HG02763 (cell line): ENCODE measurements around the gene MYO1B.

Source experiments
- ATAC-seq: cut with Tn5 transposase; IDR thresholded peaks from one replicate; pipeline ENCODE4 v1.9.1; 2021; ENCODE audit warnings: mild to moderate bottlenecking, moderate library complexity; ENCODE audit not compliant: unreplicated experiment

MYO1B gene

DNA sequence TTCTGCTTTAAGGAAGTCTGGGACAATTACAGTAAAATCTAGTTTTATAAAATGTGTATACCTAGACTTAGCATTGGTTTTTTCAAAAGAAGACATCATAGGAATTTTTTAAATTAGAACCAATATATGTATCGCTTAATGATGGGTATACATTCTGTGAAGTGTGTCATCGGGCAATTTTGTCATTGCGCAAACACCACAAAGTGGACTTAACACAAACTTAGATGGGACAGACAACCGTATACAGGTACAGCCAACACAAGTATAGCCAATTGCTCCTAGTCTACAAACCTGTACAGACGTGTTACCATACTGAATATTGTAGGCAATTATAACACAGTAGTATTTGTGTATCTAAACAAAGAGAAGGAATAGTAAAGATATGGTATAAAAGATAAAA lies 12.7 kb downstream of the MYO1B start:
- ATAC-seq = no peak

DNA sequence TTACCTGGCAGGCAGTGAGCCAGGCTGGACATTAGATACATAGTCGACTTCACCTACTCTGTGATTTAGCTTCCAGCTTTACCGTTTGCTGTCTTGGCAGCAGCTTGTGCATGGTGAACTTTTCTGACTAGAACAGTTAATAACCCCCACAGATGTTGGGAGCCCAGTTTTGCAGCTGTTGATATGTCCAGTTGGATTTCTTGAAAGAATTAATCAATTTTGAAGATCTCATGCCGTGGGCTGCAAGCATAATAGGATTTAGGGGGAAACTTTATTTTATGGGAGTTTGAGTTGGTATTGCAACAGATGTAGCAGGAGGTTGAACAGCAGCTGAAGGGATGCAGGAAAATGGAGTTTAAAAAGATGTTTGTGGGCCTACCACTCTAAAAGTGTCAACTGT lies 13.8 kb downstream of the MYO1B start:
- no peak for ATAC-seq

DNA sequence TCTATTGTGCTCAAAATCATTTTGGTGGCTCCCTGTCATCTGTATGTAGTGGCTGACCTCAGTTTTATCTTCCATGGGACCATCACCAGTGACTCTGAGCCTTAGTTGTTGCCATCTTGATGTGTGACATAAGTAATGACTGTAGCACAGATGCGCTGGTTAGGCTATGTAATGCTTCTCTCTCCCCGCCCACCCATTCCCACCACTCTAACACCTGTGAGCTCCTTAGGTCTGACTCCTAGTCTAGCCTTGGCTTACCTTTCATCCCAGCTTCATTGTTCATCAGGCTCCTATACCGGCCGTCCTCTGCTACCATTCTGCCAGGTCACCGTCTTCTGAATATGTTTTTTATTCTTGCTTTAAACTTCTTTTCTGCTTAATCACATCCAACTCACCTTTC lies 17.2 kb downstream of the MYO1B start:
- no peak for ATAC-seq

DNA sequence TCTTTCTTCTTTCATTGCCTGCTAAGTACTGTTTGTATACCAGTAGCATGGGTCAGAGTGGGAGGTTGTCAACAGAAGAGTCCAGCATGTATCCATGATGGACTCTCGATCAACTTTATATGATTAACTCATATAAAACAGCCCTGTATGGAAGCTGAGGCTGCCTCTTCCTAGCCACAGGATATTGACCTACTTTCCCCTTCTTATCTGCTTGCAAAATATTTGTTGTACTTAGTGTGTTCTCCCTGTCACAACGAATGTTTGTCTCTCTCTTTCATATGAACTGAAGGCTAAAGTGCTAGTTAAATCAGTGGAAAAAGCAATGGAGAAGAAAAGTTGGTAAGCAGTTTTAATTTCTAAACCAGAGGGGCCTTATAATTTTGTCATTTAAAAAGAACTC lies 17.8 kb downstream of the MYO1B start:
- no peak for ATAC-seq

- no peak for ATAC-seq
These were observed 19.5 kb downstream of the MYO1B start for GRCh38 chr2:191264647-191265081.

GRCh38 chr2:191265311-191266170 lies 20.3 kb downstream of the MYO1B start:
- ATAC-seq = no peak

DNA sequence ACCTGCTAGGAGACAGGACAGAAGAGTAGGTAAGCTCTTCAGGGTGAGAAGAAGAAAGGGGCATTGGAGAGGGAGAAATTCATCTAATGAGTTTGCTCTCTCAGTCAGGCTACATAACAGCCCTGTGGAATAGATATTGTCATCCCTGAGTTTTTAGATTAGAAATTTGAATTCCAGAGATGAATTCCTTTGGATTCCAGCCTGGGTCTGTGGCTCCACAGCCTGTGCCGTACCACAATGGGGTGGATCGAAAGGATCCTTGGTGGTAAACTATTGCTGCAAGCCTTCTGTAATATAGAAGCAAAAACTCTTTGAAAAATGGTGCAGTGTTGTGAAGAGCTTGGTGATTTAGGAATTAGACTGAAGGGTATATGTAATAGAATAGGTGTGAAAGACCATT lies 21.0 kb downstream of the MYO1B start:
- no peak for ATAC-seq

DNA sequence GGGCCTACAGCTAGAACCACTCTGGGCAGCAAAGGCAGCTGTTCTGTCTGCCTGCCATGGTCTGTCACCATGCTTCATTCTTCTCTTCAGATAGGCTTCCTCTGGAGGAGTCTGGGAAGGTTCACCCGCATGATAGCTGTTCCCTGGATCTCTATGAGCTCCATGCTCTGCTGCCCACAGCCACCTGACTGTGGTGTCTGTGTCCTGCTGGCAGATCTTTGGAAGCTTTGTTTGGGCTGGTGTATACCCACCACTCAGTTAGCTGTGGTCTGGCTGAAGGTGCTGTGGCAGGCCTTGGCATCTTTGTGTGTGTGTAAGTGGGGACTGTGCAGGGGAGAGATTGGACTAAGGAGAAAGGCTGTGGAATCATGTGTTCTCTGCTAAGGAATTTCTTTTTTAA lies 23.4 kb downstream of the MYO1B start:
- no peak for ATAC-seq

DNA sequence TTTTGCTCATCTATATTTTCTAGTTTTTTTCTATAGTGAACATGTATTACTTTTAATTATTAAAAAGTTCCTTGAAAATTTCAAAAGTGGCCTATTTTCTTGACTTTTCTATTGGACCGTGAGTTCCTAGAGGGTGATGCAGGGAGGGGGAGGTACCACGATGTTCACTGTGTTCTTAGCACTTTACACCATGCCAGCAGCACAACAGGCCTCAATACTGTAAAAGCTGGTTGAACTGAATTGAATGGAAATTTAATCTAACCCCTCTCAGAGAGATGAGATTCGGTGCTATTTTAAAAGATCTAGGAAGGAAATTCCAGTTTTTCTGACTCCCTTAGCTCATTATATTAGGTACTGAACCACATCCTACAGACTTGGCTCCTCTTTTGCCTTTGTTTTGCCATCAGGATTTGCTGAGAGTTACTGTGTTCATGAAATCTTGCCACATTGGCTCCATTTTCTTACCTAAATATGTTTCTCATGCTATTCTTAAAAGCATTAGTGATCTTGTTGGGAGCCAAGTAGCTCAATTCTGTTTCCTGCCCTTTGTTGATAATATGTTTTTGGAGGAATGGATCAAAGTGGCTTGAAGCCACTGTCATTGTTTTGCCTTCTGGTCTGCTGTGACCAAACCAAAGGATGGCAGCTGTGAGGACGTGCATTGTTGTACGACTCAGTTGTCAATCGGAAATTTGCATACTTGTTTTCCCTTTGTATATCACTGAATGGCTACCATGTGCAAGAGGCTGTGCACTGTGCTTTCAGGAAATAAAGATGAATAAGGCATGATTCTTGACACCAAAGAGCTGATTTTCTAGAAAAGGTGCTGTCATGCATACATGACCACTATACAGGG lies 25.3 kb downstream of the MYO1B start:
- no peak for ATAC-seq

DNA sequence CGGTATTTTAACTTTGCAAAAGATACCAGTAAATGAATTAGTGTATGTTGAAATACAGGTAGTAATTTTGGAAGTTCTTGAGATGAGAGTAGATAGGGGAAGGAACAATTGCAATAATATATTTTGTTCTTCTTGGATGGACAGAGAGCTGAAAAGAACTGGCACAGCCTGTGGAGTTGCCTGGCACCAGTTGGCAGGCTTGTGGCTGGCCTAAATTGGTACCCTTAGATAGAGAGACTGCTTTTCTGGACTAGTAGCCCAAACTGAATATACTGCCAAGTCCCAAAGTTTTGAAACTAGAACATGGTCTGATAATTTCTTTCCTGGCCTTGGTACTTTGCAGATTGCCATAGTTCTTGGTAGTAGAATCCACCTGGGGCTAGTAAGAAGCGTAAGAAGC lies 26.9 kb downstream of the MYO1B start:
- no peak for ATAC-seq

GRCh38 chr2:191274413-191274815 lies 29.2 kb downstream of the MYO1B start:
- ATAC-seq = no peak

GRCh38 chr2:191276792-191277465 lies 31.7 kb downstream of the MYO1B start:
- no peak for ATAC-seq

GRCh38 chr2:191280290-191280689 lies 35.1 kb downstream of the MYO1B start:
- ATAC-seq = no peak

DNA sequence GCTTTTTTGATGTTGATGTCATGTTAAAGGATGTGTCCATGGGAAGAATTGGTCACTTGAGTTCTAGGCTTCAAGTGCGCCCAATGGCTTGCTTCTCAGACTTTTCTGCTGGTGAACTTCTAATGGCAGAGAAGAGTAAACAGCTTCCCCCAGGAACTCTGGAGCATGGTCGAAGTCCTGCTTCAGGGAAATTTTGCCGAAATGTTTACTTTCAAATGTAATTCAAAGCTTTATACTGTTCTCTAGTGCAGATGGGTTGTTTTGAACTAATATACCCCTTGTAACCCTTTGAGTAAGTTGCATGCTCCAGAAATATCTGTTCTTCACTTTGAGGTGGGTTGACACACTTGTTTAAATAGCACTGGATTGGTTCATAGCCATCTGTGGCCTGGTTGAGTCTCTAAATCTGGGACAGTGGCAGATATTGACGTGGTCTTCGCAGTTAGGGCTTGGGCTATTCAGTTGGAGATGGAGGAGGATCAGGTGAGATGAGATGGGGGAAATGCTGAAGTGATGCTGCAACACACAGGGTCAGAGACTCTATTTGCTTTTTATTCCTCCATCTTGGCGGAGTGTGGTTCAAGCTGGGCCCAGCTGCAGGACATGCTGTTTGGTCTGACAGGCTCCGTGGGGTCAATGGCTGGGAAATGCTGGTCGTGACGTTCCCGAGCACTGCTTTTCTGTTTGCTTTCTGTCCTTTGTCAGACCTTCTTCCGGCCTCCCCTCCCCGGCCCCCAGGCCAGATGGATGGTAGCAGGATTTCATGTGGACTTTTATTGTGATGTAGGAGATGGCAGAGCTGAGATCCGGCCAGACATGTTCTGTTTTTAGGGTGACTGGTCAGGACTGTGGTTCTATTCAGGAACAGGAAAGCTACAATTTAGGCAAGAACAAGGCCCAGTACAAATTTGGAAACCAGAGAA lies 35.9 kb downstream of the MYO1B start:
- no peak for ATAC-seq

GRCh38 chr2:191285252-191285651 lies 40.0 kb downstream of the MYO1B start:
- no peak for ATAC-seq

GRCh38 chr2:191287820-191288219 lies 42.6 kb downstream of the MYO1B start:
- ATAC-seq = no peak

DNA sequence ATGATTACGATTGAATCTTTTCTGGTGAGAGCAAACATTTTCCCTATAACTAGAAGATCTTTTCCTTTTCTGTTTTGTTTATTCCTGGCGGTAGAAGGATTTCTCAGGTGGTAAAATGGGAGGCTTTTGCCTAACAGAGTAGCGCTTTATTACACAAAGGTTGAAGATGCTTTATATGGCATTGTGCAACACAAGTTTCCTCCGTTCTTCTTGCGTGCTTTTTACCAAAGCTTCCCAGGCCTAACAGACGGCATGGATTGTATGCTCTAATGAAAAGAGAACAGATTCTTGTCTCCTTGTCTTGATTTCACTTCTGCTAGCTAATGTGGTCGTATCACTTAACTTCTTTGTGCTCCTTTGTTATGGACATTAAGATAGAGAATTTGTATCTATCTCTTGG lies 43.8 kb downstream of the MYO1B start:
- no peak for ATAC-seq

GRCh38 chr2:191291471-191291870 lies 46.3 kb downstream of the MYO1B start:
- ATAC-seq = no peak

- no peak for ATAC-seq
These were observed 47.7 kb downstream of the MYO1B start for GRCh38 chr2:191292869-191293268.

DNA sequence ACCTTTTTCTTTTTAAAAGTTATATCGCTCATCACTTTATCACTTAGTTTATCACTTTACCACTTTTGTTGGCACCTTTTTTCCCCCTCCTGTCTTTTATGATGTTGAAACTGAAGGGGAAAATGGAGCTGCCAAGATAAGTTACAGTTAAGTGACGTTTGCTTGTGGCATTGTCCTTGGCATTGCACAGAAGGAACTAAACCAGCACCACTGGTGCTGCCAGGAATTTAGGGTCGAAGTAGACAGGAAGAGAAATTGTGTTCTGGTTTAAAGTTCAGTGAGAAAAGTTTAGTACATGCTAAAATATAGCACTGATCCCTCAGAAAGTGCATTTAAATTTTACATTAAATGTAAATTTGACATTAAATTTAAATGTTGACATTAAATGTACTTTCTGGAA lies 49.9 kb downstream of the MYO1B start:
- no peak for ATAC-seq
